HL-60 (cell line): ENCODE data around the gene KRT81.

Experiments used
- DNase-seq, 2 experiments: peaks; one replicate each; pipeline ENCODE4 v3.0.0-alpha.2; 2010 to 2020; ENCODE audit warnings: low read depth in 1 of 2, low spot score in 1 of 2
- H3K27ac ChIP-seq: fragments of 250-450 bp; sonication (Bioruptor Pico); replicated peaks from 2 replicates; pipeline ENCODE4 v1.5.1; 2020; ENCODE audit warnings: mild to moderate bottlenecking, moderate library complexity
- H3K27me3 ChIP-seq: fragments of 250-450 bp; sonication (Bioruptor Pico); 2 replicates; pipeline ENCODE4 v1.5.1; 2021; ENCODE audit warnings: mild to moderate bottlenecking, moderate library complexity; ENCODE audit not compliant: insufficient read depth, poor library complexity, severe bottlenecking
- H3K4me3 ChIP-seq: replicated peaks from 2 replicates; pipeline ENCODE4 v1.5.1; 2011; ENCODE audit warnings: mild to moderate bottlenecking, control low read depth, low read length; ENCODE audit not compliant: insufficient read depth
- GABPA ChIP-seq: IDR thresholded peaks from 2 replicates; pipeline ENCODE4 v1.6.1; 2012; ENCODE audit warnings: low read depth
- POLR2AphosphoS5 ChIP-seq: IDR thresholded peaks from 2 replicates; pipeline ENCODE4 v1.6.1; 2012; ENCODE audit warnings: low read depth
- REST ChIP-seq: IDR thresholded peaks from 2 replicates; pipeline ENCODE4 v1.6.1; 2012; ENCODE audit warnings: low read depth; ENCODE audit not compliant: insufficient replicate concordance
- SPI1 ChIP-seq: IDR thresholded peaks from 2 replicates; pipeline ENCODE4 v1.6.1; 2012; ENCODE audit warnings: low read depth, mild to moderate bottlenecking, borderline replicate concordance
- TF ChIP-seq, protein P1 (sequence below): IDR thresholded peaks from one replicate; pipeline ENCODE4 v1.5.1; 2011; ENCODE audit warnings: low read length, control low read depth, inconsistent platforms; ENCODE audit not compliant: insufficient read depth

Gene KRT81

DNA sequence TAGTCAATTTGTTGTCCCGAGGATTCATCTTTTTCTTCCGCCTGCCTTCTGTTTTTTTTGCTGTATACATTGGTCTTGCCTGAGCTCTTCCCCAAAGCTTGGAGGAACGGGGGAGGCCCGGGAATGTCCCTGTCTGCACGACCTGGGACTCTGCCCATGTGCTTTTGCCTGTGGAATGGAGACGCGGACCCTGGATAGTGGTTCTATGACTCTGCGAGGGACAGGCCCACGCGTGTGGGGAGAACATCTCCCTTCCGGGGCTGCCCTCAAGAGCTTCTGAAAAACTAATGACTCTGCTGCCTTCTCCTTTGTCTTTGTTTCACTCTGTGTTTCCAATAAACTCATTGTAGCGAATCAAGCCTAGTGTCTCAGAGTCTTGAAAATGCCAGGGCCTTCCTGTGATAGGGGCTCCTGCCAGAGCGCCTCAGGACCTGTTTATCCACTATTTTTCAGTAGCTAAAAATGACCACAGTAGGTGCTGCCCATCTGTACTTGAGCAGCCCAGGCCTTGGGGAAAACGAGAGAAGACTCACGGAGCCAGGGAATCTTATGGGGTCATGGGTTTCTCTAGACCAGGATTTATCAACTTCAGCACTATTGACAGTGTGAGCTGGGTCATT lies 17.6 kb upstream of the KRT81 start:
- H3K27me3 ChIP-seq = peaks cover 39% of the 10 kb centered on the region
- no peak for DNase-seq
- no peak overlapping the region for H3K4me3 ChIP-seq
- TF ChIP-seq SPI1 = no peak
- no peak for TF ChIP-seq REST
- TF ChIP-seq, protein P1, sequence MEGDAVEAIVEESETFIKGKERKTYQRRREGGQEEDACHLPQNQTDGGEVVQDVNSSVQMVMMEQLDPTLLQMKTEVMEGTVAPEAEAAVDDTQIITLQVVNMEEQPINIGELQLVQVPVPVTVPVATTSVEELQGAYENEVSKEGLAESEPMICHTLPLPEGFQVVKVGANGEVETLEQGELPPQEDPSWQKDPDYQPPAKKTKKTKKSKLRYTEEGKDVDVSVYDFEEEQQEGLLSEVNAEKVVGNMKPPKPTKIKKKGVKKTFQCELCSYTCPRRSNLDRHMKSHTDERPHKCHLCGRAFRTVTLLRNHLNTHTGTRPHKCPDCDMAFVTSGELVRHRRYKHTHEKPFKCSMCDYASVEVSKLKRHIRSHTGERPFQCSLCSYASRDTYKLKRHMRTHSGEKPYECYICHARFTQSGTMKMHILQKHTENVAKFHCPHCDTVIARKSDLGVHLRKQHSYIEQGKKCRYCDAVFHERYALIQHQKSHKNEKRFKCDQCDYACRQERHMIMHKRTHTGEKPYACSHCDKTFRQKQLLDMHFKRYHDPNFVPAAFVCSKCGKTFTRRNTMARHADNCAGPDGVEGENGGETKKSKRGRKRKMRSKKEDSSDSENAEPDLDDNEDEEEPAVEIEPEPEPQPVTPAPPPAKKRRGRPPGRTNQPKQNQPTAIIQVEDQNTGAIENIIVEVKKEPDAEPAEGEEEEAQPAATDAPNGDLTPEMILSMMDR = no peak
- TF ChIP-seq POLR2AphosphoS5 = no peak
- no peak for TF ChIP-seq GABPA
- no peak overlapping the region for H3K27ac ChIP-seq

GRCh38 chr12:52307836-52308805 lies 16.8 kb upstream of the KRT81 start:
- Histone ChIP-seq H3K27ac (no peak overlapping the region), H3K27me3 (peaks cover 39% of the 10 kb centered on the region), H3K4me3 (0 out of 2 replicates have a peak overlapping the region, but pooled peaks have one; percentile 4)
- peak in 1 of 2 experiments; percentile 16 for DNase-seq
- TF ChIP-seq POLR2AphosphoS5 (no peak), REST (no peak), GABPA (no peak), SPI1 (no peak)
- TF ChIP-seq, protein P1 = no peak

DNA sequence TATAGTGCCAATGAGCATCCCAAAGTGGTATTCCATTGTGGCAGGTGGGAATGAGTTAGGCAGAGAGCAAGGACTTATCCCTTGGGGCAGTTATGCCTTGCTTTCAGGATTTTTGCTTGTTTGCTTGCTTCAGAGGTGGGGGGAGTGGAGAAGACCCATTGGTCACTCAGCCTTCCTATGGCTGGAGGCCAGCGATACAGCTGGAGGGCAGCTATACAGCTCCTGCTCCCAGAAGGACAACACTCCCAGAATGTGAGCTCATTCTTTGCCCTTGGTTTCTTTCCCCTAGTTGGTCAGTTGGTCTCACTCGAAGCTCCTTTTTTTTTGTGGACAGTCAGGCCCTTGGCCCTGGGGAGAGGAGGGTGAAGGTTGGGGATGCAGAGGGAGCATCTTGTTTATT lies 15.4 kb upstream of the KRT81 start:
- peaks cover 37% of the 10 kb centered on the region for H3K27me3 ChIP-seq
- no peak overlapping the region for H3K27ac ChIP-seq
- TF ChIP-seq, protein P1 = no peak
- TF ChIP-seq GABPA = no peak
- no peak for TF ChIP-seq POLR2AphosphoS5
- no peak for TF ChIP-seq SPI1
- TF ChIP-seq REST = no peak
- DNase-seq = no peak
- H3K4me3 ChIP-seq = no peak overlapping the region
